Measurements from ENCODE around the gene ESCO1.
A peak's percentile ranks its signal among the peaks of the same experiment; 100 is the strongest.

ESCO1 gene

DNA sequence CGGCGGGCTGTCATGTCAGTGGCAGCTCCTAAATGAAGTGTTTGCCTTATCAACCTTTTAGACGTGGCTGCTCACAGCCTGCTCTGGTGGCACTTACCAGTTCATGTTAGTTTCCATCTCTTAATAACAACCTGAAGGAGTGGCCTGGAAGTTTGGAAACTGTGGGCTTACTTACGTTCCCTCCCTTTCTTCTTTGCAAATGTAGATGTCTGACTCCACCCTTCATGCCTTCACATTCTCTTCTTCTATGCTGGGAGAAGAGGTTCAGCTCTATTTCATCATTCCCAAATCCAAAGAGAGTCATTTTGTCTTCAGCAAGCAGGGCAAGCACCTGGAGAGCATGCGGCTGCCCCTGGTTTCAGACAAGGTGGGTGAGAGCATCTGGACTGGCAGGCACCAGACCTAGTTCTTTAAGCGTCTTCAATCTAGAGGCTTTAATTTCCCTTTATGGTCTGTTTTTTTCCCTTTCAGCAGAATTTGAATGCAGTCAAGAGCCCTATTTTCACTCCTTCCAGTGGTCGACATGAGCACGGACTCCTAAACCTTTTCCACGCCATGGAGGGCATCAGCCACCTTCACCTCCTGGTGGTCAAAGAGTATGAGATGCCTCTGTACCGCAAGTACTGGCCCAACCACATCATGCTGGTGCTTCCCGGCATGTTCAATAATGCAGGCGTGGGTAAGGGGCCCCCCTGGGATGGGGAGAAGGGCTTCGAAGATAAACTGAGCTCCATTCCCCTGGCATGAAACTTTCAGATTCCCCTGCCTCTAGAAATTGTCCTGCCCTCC lies 92.4 kb downstream of the ESCO1 start:
- no peak for TF ChIP-seq ZFX (IDR thresholded peaks at IDR 0.05; ENCODE audit: borderline replicate concordance)
- TF ChIP-seq, protein P1, sequence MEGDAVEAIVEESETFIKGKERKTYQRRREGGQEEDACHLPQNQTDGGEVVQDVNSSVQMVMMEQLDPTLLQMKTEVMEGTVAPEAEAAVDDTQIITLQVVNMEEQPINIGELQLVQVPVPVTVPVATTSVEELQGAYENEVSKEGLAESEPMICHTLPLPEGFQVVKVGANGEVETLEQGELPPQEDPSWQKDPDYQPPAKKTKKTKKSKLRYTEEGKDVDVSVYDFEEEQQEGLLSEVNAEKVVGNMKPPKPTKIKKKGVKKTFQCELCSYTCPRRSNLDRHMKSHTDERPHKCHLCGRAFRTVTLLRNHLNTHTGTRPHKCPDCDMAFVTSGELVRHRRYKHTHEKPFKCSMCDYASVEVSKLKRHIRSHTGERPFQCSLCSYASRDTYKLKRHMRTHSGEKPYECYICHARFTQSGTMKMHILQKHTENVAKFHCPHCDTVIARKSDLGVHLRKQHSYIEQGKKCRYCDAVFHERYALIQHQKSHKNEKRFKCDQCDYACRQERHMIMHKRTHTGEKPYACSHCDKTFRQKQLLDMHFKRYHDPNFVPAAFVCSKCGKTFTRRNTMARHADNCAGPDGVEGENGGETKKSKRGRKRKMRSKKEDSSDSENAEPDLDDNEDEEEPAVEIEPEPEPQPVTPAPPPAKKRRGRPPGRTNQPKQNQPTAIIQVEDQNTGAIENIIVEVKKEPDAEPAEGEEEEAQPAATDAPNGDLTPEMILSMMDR (IDR thresholded peaks at IDR 0.05) = no peak
- H3K27ac ChIP-seq = no peak overlapping the region

DNA sequence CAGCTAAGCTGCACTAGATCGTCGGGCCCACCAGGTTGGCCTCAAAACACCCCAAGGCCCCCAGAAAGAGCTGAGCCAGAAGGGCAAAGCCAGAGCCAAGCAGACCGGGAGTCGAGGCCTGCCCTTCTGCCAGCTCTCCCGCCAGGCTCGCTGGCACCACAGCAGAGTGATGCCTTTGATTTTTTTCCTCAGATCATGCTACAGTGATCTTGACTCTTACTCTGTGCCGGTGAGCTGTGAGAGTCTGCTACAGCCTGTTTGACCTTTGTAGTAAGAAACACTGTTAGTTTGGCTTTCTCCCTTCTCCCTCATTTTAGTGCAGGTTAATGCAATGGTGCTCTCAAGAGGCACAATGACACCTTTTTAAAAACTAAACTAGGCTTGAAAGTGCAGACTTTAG lies 97.8 kb downstream of the ESCO1 start:
- no peak overlapping the region for H3K27ac ChIP-seq
- TF ChIP-seq, protein P1 (IDR thresholded peaks at IDR 0.05) = no peak
- no peak for TF ChIP-seq ZFX (IDR thresholded peaks at IDR 0.05; ENCODE audit: borderline replicate concordance)

DNA sequence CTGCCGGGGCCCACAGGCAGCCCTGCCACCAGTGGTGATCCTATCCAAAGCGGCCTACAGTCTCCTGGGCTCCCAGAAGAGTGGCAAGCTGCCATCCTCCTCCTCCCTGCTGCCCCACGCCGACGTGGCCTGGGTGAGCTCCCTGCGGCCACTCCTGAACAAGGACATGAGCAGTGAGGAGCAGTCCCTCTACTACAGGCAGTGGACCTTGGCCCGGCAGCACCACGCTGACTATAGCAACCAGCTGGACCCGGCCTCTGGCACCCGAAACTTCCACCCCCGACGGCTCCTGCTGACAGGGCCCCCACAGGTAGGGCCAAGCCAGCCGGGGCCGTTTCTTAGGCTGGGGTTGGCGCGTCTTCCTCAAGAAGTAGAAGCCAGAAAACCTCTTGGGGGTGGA lies 100.5 kb downstream of the ESCO1 start:
- TF ChIP-seq, protein P1 (IDR thresholded peaks at IDR 0.05) = no peak
- TF ChIP-seq ZFX (IDR thresholded peaks at IDR 0.05; ENCODE audit: borderline replicate concordance) = no peak
- H3K27ac ChIP-seq = no peak overlapping the region

DNA sequence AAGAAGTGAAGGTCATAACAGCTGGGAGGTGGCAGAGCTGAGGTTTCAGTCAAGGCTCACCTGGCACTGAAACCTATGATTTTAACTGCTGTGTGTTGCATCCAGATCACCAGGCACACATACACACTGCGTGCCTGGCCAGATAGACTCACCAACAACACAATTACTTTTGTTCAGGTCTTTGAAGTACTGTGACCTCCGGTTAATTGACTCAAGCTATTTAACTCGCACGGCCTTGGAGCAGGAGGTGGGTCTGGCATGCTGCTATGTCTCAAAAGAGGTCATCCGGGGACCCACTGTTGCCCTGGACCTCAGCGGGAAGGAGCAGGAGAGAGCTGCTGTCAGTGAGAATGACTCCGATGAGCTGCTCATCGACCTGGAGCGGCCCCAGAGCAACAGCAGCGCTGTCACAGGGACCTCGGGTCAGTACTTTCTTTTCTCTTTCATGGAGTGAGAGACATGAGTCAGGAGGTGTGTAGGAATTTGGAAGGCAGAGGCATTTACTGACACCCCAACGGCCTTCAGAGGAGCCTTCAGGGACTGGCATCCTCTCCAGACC lies 104.1 kb downstream of the ESCO1 start:
- H3K27ac ChIP-seq = no peak overlapping the region
- TF ChIP-seq, protein P1 (IDR thresholded peaks at IDR 0.05) = no peak
- TF ChIP-seq ZFX (IDR thresholded peaks at IDR 0.05; ENCODE audit: borderline replicate concordance) = no peak

DNA sequence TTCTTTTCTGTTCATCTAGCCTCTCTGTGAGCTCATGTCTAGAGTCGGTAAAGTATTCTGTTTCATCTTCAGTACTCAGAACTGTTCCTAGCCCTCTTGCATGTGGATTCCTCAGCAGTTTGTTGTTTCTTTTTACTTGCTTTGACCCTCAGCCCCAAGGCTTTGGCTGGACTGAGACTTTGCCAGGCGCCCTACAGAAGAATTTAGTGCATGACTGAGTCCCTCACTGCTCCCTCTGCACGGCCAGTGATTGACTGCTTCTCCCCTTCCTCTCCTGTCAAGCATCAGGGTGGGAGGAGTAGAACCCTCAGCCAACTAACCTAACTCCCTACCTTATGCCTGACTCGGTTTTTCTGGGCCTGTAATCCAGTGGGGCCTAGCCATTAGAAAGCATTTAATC lies 109.8 kb downstream of the ESCO1 start:
- TF ChIP-seq, protein P1 (IDR thresholded peaks at IDR 0.05) = no peak
- no peak for TF ChIP-seq ZFX (IDR thresholded peaks at IDR 0.05; ENCODE audit: borderline replicate concordance)
- H3K27ac ChIP-seq = no peak overlapping the region

DNA sequence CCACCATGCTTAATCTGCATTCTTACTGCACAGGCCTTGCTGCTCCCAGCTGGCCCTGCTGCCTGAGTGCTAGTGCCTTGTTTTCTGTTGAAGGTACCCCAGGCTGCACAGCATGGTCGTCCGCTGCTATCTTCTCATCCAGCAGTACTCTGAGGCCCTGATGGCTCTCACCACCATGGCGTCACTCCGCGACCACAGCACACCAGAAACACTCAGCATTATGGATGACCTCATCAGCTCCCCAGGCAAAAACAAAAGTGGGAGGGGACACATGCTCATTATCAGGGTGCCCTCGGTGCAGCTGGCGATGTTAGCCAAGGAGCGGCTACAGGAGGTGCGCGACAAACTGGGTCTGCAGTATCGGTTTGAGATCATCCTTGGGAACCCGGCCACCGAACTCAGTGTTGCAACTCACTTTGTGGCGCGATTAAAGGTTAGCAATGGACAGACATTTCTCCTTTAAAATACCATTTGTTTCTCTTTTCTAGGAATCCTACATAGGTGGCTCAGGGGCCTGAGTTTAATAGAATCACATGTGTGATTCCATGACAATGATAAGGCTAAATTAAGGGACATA lies 110.5 kb downstream of the ESCO1 start:
- H3K27ac ChIP-seq = no peak overlapping the region
- TF ChIP-seq ZFX (IDR thresholded peaks at IDR 0.05; ENCODE audit: borderline replicate concordance) = no peak

DNA sequence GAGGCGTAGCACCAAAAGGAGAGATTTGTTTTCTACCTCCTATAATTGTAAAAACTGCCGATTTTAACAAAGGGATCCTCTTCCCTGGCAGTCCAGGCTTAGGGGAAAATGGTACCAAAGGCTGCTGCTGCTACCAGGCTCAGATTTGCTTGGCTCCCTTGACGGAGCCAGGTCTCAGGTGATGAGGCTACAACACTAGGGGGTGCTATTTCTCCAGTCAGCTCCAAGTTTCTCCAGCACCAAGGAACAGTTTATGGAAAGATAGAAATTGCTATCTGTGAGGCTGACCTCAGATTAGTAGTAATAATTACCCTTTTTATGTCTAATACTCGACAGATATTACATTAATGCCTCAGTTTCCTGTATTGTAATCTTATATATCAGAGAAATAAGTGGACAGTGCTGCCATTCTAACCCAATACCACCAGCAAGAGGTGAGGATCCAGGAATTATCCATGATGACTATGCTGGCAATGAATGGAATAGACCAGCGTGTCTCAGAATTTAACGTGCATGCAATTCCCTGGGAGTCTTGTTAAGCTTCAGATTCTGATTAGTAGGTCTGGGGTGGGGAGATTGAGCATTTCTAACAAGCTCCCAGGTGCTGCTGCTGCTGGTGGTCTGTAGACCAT lies 111.3 kb downstream of the ESCO1 start:
- H3K27ac ChIP-seq = no peak overlapping the region
- no peak for TF ChIP-seq ZFX (IDR thresholded peaks at IDR 0.05; ENCODE audit: borderline replicate concordance)
- TF ChIP-seq, protein P1 (IDR thresholded peaks at IDR 0.05) = peak; percentile 88

Measured in 22Rv1 (cell line).